Vagina (tissue), 2 donors: ENCODE measurements around the gene FOXE1.

ENCODE experiments used
- CTCF ChIP-seq, 3 experiments: fragments of 450-650 bp in 2 of 3; fragments of 200-600 bp in 1 of 3; sonication (generic) in 1 of 3; IDR thresholded peaks; one replicate each; pipeline ENCODE4 v1.5.1; 2017 to 2019; ENCODE audit warnings: antibody characterized with exemption in 3 of 3, mild to moderate bottlenecking in 2 of 3, moderate library complexity in 2 of 3
- POLR2A ChIP-seq, 2 donors: fragments of 450-650 bp; IDR thresholded peaks; one replicate each; pipeline ENCODE4 v1.6.1; 2017; ENCODE audit warnings: antibody characterized with exemption in 2 of 2, mild to moderate bottlenecking in 2 of 2, moderate library complexity in 2 of 2
- POLR2AphosphoS5 ChIP-seq, 2 donors: sonication (generic); formaldehyde crosslinking; IDR thresholded peaks; one replicate each; pipeline ENCODE4 v1.9.0; 2017; ENCODE audit warnings: antibody characterized with exemption in 2 of 2, mild to moderate bottlenecking in 2 of 2, low read depth in 1 of 2; ENCODE audit not compliant: insufficient read depth in 1 of 2

- TF ChIP-seq POLR2AphosphoS5 (IDR thresholded peaks at IDR 0.05; ENCODE audit: insufficient read depth in 1 of 2, low read depth in 1 of 2) = no peak
- TF ChIP-seq CTCF (IDR thresholded peaks at IDR 0.05) = no peak
- TF ChIP-seq POLR2A (IDR thresholded peaks at IDR 0.05) = no peak
These were observed 39.4 kb downstream of the FOXE1 start for GRCh38 chr9:97892421-97892820.
